Upper lobe of right lung (tissue), 1 donor: ENCODE measurements around the gene CCDC150. TPM values are rescaled to one million over a fixed set of nuclear protein-coding genes. Genes with fewer than 3 reads are reported as not detected.

Experiments
- ATAC-seq: fragments of 200-7000 bp; cut with Tn5 transposase; one replicate; pipeline ENCODE4 v1.9.1; 2020; ENCODE audit warnings: mild to moderate bottlenecking, moderate library complexity
- DNase-seq: peaks from one replicate; pipeline ENCODE4 v3.0.0-alpha.2; 2020
- H3K27ac ChIP-seq: fragments of 200-600 bp; one replicate; pipeline ENCODE4 v1.8.0; 2022
- H3K27me3 ChIP-seq: fragments of 200-600 bp; one replicate; pipeline ENCODE4 v1.8.0; 2022; ENCODE audit warnings: mild to moderate bottlenecking
- H3K36me3 ChIP-seq: fragments of 200-600 bp; one replicate; pipeline ENCODE4 v1.8.0; 2022
- H3K4me1 ChIP-seq: fragments of 200-600 bp; one replicate; pipeline ENCODE4 v1.8.0; 2022
- H3K4me3 ChIP-seq: fragments of 200-600 bp; one replicate; pipeline ENCODE4 v1.8.0; 2022; ENCODE audit warnings: mild to moderate bottlenecking
- H3K9me3 ChIP-seq: fragments of 200-600 bp; one replicate; pipeline ENCODE4 v1.8.0; 2022
- CTCF ChIP-seq: fragments of 200-600 bp; IDR thresholded peaks from one replicate; pipeline ENCODE4 v1.8.0; 2022; ENCODE audit warnings: antibody characterized with exemption
- intact Hi-C: fragments of 100-400 bp; cut with DNase I; formaldehyde crosslinking; loops from one replicate; pipeline ENCODE4 v1.11.0; 2022
- total RNA-seq: library from RNA; stranded (reverse); fragmentation: NEBNext Ultra II Directional; extraction: Animal tissue kit (Norgen Biotek cat#: 25700); gene quantifications from one replicate; pipeline ENCODE4 v1.2.1, GENCODE V29; 2021
- donor health status: DM: no; HTN: yes; CAD: no; lungs with severe emphysema.

The CCDC150 gene
- total RNA-seq, 1 donor from 2014 or later, result 0.87 TPM

- peak; percentile 89 for TF ChIP-seq CTCF
- intact Hi-C loops, result no loop called here
- Histone ChIP-seq H3K27ac (no peak overlapping the region), H3K4me1 (no peaks in the 10 kb centered on the region), H3K9me3 (no peaks in the 10 kb centered on the region), H3K4me3 (no peak overlapping the region), H3K27me3 (no peaks in the 10 kb centered on the region), H3K36me3 (no peaks in the 10 kb centered on the region)
- DNase-seq (no peak), ATAC-seq (peak; percentile 95)
Observed at GRCh38 chr2:196750977-196751631, 111.6 kb downstream of the CCDC150 start.

GRCh38 chr2:196758474-196759377, 119.2 kb downstream of the CCDC150 start:
- no peaks in the 10 kb centered on the region for H3K4me1 ChIP-seq
- DNase-seq (no peak), ATAC-seq (no peak)
- no peaks in the 10 kb centered on the region for H3K27me3 ChIP-seq
- no peak overlapping the region for H3K4me3 ChIP-seq
- H3K27ac ChIP-seq, result no peak overlapping the region
- peak; percentile 27 for TF ChIP-seq CTCF
- H3K36me3 ChIP-seq, result peaks cover 13% of the 10 kb centered on the region
- intact Hi-C loops, result no loop called here
- no peaks in the 10 kb centered on the region for H3K9me3 ChIP-seq

GRCh38 chr2:196759378-196759706, 119.8 kb downstream of the CCDC150 start:
- ATAC-seq (no peak), DNase-seq (no peak)
- H3K27ac ChIP-seq, result no peak overlapping the region
- no peak overlapping the region for H3K4me3 ChIP-seq
- H3K9me3 ChIP-seq, result no peaks in the 10 kb centered on the region
- no peaks in the 10 kb centered on the region for H3K4me1 ChIP-seq
- peaks cover 19% of the 10 kb centered on the region for H3K36me3 ChIP-seq
- intact Hi-C loops, result no loop called here
- H3K27me3 ChIP-seq, result no peaks in the 10 kb centered on the region
- no peak for TF ChIP-seq CTCF

GRCh38 chr2:196767101-196767500, 127.6 kb downstream of the CCDC150 start:
- Histone ChIP-seq H3K27me3 (no peaks in the 10 kb centered on the region), H3K27ac (no peak overlapping the region), H3K36me3 (peaks cover 91% of the 10 kb centered on the region), H3K4me3 (no peak overlapping the region), H3K4me1 (no peaks in the 10 kb centered on the region), H3K9me3 (no peaks in the 10 kb centered on the region)
- TF ChIP-seq CTCF, result no peak
- ATAC-seq (no peak), DNase-seq (no peak)
- intact Hi-C loops, result no loop called here

Other genes with a start within 250 kb of the CCDC150 start
- gene HECW2, start 46.2 kb upstream of the CCDC150 start, total RNA-seq, result 55.5 TPM
- 30.7 TPM for gene GTF3C3, start 160.0 kb downstream of the CCDC150 start, total RNA-seq
- 0.38 TPM for gene C2orf66, start 169.6 kb downstream of the CCDC150 start, total RNA-seq